ENCODE measurements around the gene CTNNA2. TPM values are rescaled to one million over a fixed set of nuclear protein-coding genes. Genes with fewer than 3 reads are reported as not detected.

The CTNNA2 gene
- total RNA-seq, 1 experiment from 2014 or later, result 5.5 TPM

DNA sequence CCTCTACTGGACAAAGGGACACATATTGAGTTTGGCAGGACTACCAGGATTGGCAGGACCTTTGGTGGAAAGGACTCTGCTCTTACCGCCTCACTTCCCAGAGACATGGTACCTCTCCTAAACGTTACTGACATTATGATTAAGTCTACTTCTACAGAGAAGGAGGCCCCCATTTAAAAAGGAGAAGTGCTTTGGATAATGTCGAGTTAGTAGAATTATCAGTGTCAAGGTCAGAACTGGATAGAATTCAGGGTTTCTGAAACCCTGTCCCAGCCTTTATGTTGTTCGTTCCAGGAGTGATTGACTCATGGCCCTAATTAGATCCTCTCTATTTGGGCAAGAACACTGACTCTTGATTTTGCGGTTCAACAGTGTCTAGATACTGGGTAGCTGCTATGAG is 745.9 kb downstream of the CTNNA2 start:
- H3K56ac ChIP-seq (ENCODE audit: insufficient read length, low read depth, low read length), result no peak overlapping the region
- no peaks in the 10 kb centered on the region for H3K27me3 ChIP-seq (ENCODE audit: insufficient read depth, low read length)
- H2BK5ac ChIP-seq (ENCODE audit: insufficient read length, low read length), result no peak overlapping the region
- H2BK12ac ChIP-seq (ENCODE audit: insufficient read length, low read depth, low read length), result no peak overlapping the region
- TF ChIP-seq, protein P1, sequence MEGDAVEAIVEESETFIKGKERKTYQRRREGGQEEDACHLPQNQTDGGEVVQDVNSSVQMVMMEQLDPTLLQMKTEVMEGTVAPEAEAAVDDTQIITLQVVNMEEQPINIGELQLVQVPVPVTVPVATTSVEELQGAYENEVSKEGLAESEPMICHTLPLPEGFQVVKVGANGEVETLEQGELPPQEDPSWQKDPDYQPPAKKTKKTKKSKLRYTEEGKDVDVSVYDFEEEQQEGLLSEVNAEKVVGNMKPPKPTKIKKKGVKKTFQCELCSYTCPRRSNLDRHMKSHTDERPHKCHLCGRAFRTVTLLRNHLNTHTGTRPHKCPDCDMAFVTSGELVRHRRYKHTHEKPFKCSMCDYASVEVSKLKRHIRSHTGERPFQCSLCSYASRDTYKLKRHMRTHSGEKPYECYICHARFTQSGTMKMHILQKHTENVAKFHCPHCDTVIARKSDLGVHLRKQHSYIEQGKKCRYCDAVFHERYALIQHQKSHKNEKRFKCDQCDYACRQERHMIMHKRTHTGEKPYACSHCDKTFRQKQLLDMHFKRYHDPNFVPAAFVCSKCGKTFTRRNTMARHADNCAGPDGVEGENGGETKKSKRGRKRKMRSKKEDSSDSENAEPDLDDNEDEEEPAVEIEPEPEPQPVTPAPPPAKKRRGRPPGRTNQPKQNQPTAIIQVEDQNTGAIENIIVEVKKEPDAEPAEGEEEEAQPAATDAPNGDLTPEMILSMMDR (conservative IDR thresholded peaks at IDR 0.05), result no peak
- H3K23ac ChIP-seq (ENCODE audit: insufficient read length, low read depth, low read length), result no peak overlapping the region
- no peaks in the 10 kb centered on the region for H3K9me3 Mint-ChIP-seq
- H3K4ac ChIP-seq (ENCODE audit: low read depth, low read length), result no peak overlapping the region
- H3K27me3 Mint-ChIP-seq (ENCODE audit: low read depth), result no peaks in the 10 kb centered on the region
- no peak overlapping the region for H2AK5ac ChIP-seq (ENCODE audit: insufficient read length, low read length)
- H3K9ac ChIP-seq (ENCODE audit: extremely low read depth, insufficient read length, low read length), result no peak overlapping the region
- H2BK120ac ChIP-seq (ENCODE audit: low read depth, low read length, poor library complexity, severe bottlenecking), result no peak overlapping the region
- H2BK15ac ChIP-seq (ENCODE audit: low read depth, low read length), result no peak overlapping the region
- H2AFZ ChIP-seq (ENCODE audit: low read length), result no peak overlapping the region
- no peak overlapping the region for H3K18ac ChIP-seq (ENCODE audit: insufficient read length, low read depth, low read length)
- no CpG with 5 or more reads among the region's 5 CpGs for WGBS (ENCODE audit: extremely low coverage, insufficient read length, low lambda C conversion rate)
- no peak overlapping the region for H4K8ac ChIP-seq (replicated peaks; ENCODE audit: insufficient read length, low read depth, low read length)
- H3K23me2 ChIP-seq (ENCODE audit: insufficient read length, low read depth, low read length, poor library complexity, severe bottlenecking), result no peaks in the 10 kb centered on the region
- no peak for DNase-seq
- no peaks in the 10 kb centered on the region for H3K4me1 ChIP-seq (ENCODE audit: insufficient read depth, low read length)
- no peak overlapping the region for H3K14ac ChIP-seq (ENCODE audit: insufficient read depth, low read length)
- H3K9me3 ChIP-seq (ENCODE audit: control insufficient read depth, low read depth, low read length), result no peaks in the 10 kb centered on the region
- no peaks in the 10 kb centered on the region for H3K36me3 Mint-ChIP-seq (ENCODE audit: insufficient read depth in 1 of 3, low read depth in 3 of 3)
- no peak overlapping the region for H4K91ac ChIP-seq (ENCODE audit: insufficient read length, low read depth, low read length)
- H3K27ac Mint-ChIP-seq, result no peak overlapping the region
- no peaks in the 10 kb centered on the region for H3K79me1 ChIP-seq (ENCODE audit: insufficient read depth, low read depth, low read length, poor library complexity, severe bottlenecking)
- H3K4me3 Mint-ChIP-seq, result no peak overlapping the region
- H3K79me2 ChIP-seq (ENCODE audit: insufficient read depth, low read length), result no peaks in the 10 kb centered on the region
- no peak overlapping the region for H3K27ac ChIP-seq (ENCODE audit: insufficient read length, low read depth, low read length)
- peaks cover 2% of the 10 kb centered on the region in 2 experiments; a peak in 3 of 4 replicates for H3K4me1 Mint-ChIP-seq
- H2BK20ac ChIP-seq (ENCODE audit: low read depth, low read length, poor library complexity, severe bottlenecking), result no peak overlapping the region
- no peak overlapping the region for H3T11ph ChIP-seq (ENCODE audit: low read length)
- H4K20me1 ChIP-seq (ENCODE audit: control insufficient read depth, insufficient read depth, insufficient read length), result no peaks in the 10 kb centered on the region
- H4K5ac ChIP-seq (ENCODE audit: insufficient read length, low read depth, low read length), result no peak overlapping the region
- no peak overlapping the region for H3K4me2 ChIP-seq (ENCODE audit: insufficient read depth, insufficient read length, low read length)

All from H9 (cell line).